A673 (cell line): ENCODE measurements around the gene APBB3. TPM values are rescaled to one million over a fixed set of nuclear protein-coding genes. Genes with fewer than 3 reads are reported as not detected.

ENCODE experiments used
- BruUV-seq: library from RNA; stranded (reverse); fragments of 400-500 nt; replicated peaks from 2 replicates; lab custom pipeline; 2021; lab: Mats Ljungman, UMichigan
- CTCF ChIA-PET: fragments of 300-600 bp; sonication (Branson Sonifier 250); formaldehyde crosslinking; loops from one replicate; lab custom pipeline; 2022; ENCODE audit warnings: antibody characterized with exemption; lab: Charles Lee
- POLR2A ChIA-PET: fragments of 300-600 bp; sonication (Branson Sonifier 250); formaldehyde crosslinking; loops from one replicate; lab custom pipeline; 2022; ENCODE audit warnings: antibody characterized with exemption; ENCODE audit not compliant: low non-redundant PET; lab: Charles Lee
- DNase-seq: peaks from one replicate; pipeline ENCODE4 v3.0.0-alpha.2; 2015; ENCODE audit warnings: low spot score
- H3K27ac ChIP-seq: fragments of 200-600 bp; sonication (generic); 2 replicates; pipeline ENCODE4 v1.5.1; 2016; ENCODE audit warnings: mixed run types, low read depth, mild to moderate bottlenecking, mixed read lengths, antibody characterized with exemption, low read length; ENCODE audit not compliant: poor library complexity, severe bottlenecking
- H3K27me3 ChIP-seq: fragments of 200-600 bp; sonication (generic); replicated peaks from 2 replicates; pipeline ENCODE4 v1.6.1; 2017; ENCODE audit warnings: mixed run types, low read depth, mild to moderate bottlenecking, mixed read lengths, antibody characterized with exemption, low read length; ENCODE audit not compliant: insufficient read depth, poor library complexity
- H3K36me3 ChIP-seq: fragments of 200-600 bp; sonication (generic); 2 replicates; pipeline ENCODE4 v1.6.1; 2016; ENCODE audit warnings: mixed run types, mild to moderate bottlenecking, mixed read lengths, antibody characterized with exemption, low read length; ENCODE audit not compliant: insufficient read depth, poor library complexity, severe bottlenecking
- H3K4me1 ChIP-seq: fragments of 200-600 bp; sonication (generic); 2 replicates; pipeline ENCODE4 v1.6.1; 2017; ENCODE audit warnings: mixed run types, mild to moderate bottlenecking, mixed read lengths, antibody characterized with exemption, low read length; ENCODE audit not compliant: insufficient read depth, poor library complexity, severe bottlenecking
- H3K4me3 ChIP-seq: fragments of 200-600 bp; sonication (generic); 2 replicates; pipeline ENCODE4 v1.5.1; 2016; ENCODE audit warnings: low read depth, mixed run types, mild to moderate bottlenecking, mixed read lengths, low read length; ENCODE audit not compliant: poor library complexity, severe bottlenecking
- H3K9me3 ChIP-seq: fragments of 200-600 bp; sonication (generic); 2 replicates; pipeline ENCODE4 v1.6.1; 2016; ENCODE audit warnings: mixed run types, low read depth, mild to moderate bottlenecking, mixed read lengths, antibody characterized with exemption, low read length; ENCODE audit not compliant: poor library complexity, severe bottlenecking
- EZH2 ChIP-seq: fragments of 200-600 bp; sonication (generic); IDR thresholded peaks from 2 replicates; pipeline ENCODE4 v1.6.1; 2017; ENCODE audit warnings: borderline replicate concordance, low read depth, mild to moderate bottlenecking, mixed read lengths, antibody characterized with exemption, low read length; ENCODE audit not compliant: poor library complexity, severe bottlenecking
- intact Hi-C: fragments of 100-400 bp; cut with micrococcal nuclease; formaldehyde crosslinking; loops from one replicate; pipeline ENCODE4 v1.10.0; 2022; ENCODE audit not compliant: unreplicated experiment
- total RNA-seq: library from RNA; stranded (reverse); gene quantifications from 2 replicates; pipeline ENCODE4 v1.2.3, GENCODE V29; 2021
- TF ChIP-seq, protein P1 (sequence below): fragments of 300-800, 200-600 bp; sonication (generic); conservative IDR thresholded peaks from 2 replicates; pipeline ENCODE4 v1.5.1; 2017; ENCODE audit warnings: low read depth, mild to moderate bottlenecking, antibody characterized with exemption, low read length, moderate library complexity, mixed read lengths

The APBB3 gene
- total RNA-seq, 1 experiment from 2014 or later: 27.8 TPM

DNA sequence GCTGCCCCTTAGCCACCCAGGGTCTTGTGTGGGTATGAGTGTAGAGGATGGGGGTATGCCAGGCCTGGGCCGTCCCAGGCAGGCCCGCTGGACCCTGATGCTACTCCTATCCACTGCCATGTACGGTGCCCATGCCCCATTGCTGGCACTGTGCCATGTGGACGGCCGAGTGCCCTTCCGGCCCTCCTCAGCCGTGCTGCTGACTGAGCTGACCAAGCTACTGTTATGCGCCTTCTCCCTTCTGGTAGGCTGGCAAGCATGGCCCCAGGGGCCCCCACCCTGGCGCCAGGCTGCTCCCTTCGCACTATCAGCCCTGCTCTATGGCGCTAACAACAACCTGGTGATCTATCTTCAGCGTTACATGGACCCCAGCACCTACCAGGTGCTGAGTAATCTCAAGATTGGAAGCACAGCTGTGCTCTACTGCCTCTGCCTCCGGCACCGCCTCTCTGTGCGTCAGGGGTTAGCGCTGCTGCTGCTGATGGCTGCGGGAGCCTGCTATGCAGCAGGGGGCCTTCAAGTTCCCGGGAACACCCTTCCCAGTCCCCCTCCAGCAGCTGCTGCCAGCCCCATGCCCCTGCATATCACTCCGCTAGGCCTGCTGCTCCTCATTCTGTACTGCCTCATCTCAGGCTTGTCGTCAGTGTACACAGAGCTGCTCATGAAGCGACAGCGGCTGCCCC lies 2.9 kb upstream of the APBB3 start:
- no peak for DNase-seq
- no TSS peak for BruUV-seq
- intact Hi-C loops: no loop called here
- POLR2A ChIA-PET: no interaction called here
- Histone ChIP-seq H3K4me3 (no peak overlapping the region), H3K36me3 (peaks cover 21% of the 10 kb centered on the region), H3K27ac (no peak overlapping the region), H3K4me1 (peaks cover 15% of the 10 kb centered on the region), H3K27me3 (no peaks in the 10 kb centered on the region), H3K9me3 (no peaks in the 10 kb centered on the region)
- CTCF ChIA-PET: no interaction called here
- no peak for TF ChIP-seq EZH2
- TF ChIP-seq, protein P1, sequence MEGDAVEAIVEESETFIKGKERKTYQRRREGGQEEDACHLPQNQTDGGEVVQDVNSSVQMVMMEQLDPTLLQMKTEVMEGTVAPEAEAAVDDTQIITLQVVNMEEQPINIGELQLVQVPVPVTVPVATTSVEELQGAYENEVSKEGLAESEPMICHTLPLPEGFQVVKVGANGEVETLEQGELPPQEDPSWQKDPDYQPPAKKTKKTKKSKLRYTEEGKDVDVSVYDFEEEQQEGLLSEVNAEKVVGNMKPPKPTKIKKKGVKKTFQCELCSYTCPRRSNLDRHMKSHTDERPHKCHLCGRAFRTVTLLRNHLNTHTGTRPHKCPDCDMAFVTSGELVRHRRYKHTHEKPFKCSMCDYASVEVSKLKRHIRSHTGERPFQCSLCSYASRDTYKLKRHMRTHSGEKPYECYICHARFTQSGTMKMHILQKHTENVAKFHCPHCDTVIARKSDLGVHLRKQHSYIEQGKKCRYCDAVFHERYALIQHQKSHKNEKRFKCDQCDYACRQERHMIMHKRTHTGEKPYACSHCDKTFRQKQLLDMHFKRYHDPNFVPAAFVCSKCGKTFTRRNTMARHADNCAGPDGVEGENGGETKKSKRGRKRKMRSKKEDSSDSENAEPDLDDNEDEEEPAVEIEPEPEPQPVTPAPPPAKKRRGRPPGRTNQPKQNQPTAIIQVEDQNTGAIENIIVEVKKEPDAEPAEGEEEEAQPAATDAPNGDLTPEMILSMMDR: no peak

DNA sequence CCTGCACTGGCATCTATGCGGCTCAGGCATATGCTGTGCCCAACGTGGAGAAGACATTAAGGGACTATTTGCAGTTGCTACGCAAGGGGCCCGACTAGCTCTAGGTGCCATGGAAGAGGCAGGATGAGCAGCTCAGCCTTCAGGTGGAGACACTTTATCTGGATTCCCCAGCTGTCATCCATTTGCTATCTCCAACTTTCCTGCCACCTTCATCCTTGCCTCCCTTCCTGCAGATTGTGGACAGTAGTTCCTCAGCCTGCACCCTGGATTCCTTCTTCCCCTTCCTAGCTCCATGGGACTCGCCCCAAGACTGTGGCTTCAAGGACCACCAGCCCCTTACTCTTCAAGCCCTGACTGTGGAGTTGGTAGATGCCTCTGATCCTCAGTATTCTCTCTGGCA lies 2.3 kb upstream of the APBB3 start:
- ChIA-PET POLR2A (no interaction called here), CTCF (no interaction called here)
- intact Hi-C loops: no loop called here
- Histone ChIP-seq H3K4me1 (peaks cover 15% of the 10 kb centered on the region), H3K27me3 (no peaks in the 10 kb centered on the region), H3K4me3 (no peak overlapping the region), H3K36me3 (peaks cover 21% of the 10 kb centered on the region), H3K9me3 (no peaks in the 10 kb centered on the region), H3K27ac (no peak overlapping the region)
- TF ChIP-seq EZH2: no peak
- TF ChIP-seq, protein P1: no peak
- DNase-seq: no peak
- no TSS peak for BruUV-seq

DNA sequence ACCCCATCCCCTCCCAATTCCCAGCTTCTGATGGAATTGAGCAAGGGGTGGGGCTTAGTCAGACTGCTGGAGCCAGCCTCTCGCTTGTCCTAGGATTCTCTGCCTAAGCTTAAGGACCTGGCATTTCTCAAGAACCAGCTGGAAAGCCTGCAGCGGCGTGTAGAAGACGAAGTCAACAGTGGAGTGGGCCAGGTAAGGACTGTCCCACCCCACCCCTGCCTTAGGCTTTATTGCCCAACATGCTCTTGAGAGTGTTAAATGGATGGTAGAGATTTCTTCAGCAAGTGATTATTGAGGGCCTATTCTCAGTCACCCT lies 1.3 kb upstream of the APBB3 start:
- Histone ChIP-seq H3K36me3 (peaks cover 21% of the 10 kb centered on the region), H3K27me3 (no peaks in the 10 kb centered on the region), H3K4me3 (peak overlapping the region; percentile 66), H3K27ac (peak overlapping the region; percentile 92), H3K9me3 (no peaks in the 10 kb centered on the region), H3K4me1 (peaks cover 15% of the 10 kb centered on the region)
- no peak for DNase-seq
- ChIA-PET CTCF (no interaction called here), POLR2A (no interaction called here)
- no TSS peak for BruUV-seq
- intact Hi-C loops: no loop called here
- TF ChIP-seq, protein P1: no peak
- TF ChIP-seq EZH2: no peak
